CD14-positive monocyte (primary cell): ENCODE measurements around the gene CYTH3. TPM values are rescaled to one million over a fixed set of nuclear protein-coding genes. Genes with fewer than 3 reads are reported as not detected.

Experiments
- DNase-seq, 3 donors: peaks; one replicate each; pipeline ENCODE4 v3.0.0-alpha.2; 2011 to 2022
- H2AFZ ChIP-seq: 2 replicates; pipeline ENCODE4 v1.6.0; 2012; ENCODE audit warnings: mild to moderate bottlenecking, low read depth, low read length, inconsistent platforms; ENCODE audit not compliant: insufficient read depth, poor library complexity, severe bottlenecking
- H3K27ac ChIP-seq, 2 donors: 1 replicate in 1 of 2; 2 replicates in 1 of 2; pipeline ENCODE4 v1.5.1; 2012 to 2013; ENCODE audit warnings: low read length in 2 of 2, control low read depth in 1 of 2, inconsistent platforms in 1 of 2, low read depth in 1 of 2, mild to moderate bottlenecking in 1 of 2
- H3K27me3 ChIP-seq, 2 donors: one replicate each; pipeline versions ENCODE4 v1.6.0 to v1.6.1; 2011 to 2013; ENCODE audit warnings: low read length in 2 of 2; ENCODE audit not compliant: control insufficient read depth in 2 of 2, insufficient read depth in 2 of 2
- H3K36me3 ChIP-seq, 2 donors: replicated peaks in 1 of 2; 1 replicate in 1 of 2; 2 replicates in 1 of 2; pipeline versions ENCODE4 v1.5.1 to v1.6.1; 2012 to 2013; ENCODE audit warnings: low read length in 2 of 2, control low read depth in 1 of 2, inconsistent platforms in 1 of 2, mild to moderate bottlenecking in 1 of 2; ENCODE audit not compliant: insufficient read depth in 2 of 2, control insufficient read depth in 1 of 2
- H3K4me1 ChIP-seq, 2 donors: 1 replicate in 1 of 2; 2 replicates in 1 of 2; pipeline versions ENCODE4 v1.5.1 to v1.6.1; 2012 to 2013; ENCODE audit warnings: low read length in 2 of 2, control low read depth in 1 of 2, inconsistent platforms in 1 of 2, mild to moderate bottlenecking in 1 of 2, moderate library complexity in 1 of 2; ENCODE audit not compliant: insufficient read depth in 2 of 2, control insufficient read depth in 1 of 2
- H3K4me2 ChIP-seq: replicated peaks from 2 replicates; pipeline ENCODE3; 2012; ENCODE audit warnings: low read length, moderate library complexity, mild to moderate bottlenecking; ENCODE audit not compliant: poor library complexity, severe bottlenecking; ENCODE audit errors: extremely low read depth
- H3K4me3 ChIP-seq, 3 experiments: fragments of 200-600 bp in 1 of 3; sonication (generic) in 1 of 3; replicated peaks in 1 of 3; 1 replicate in 2 of 3; 2 replicates in 1 of 3; pipeline ENCODE4 v1.5.1; 2011 to 2013; ENCODE audit warnings: low read length in 3 of 3, mild to moderate bottlenecking in 3 of 3, control low read depth in 2 of 3, low read depth in 2 of 3, inconsistent platforms in 1 of 3, moderate library complexity in 1 of 3
- H3K79me2 ChIP-seq: 2 replicates; pipeline ENCODE4 v1.6.0; 2012; ENCODE audit warnings: mild to moderate bottlenecking, control low read depth, inconsistent platforms, low read length, moderate library complexity; ENCODE audit not compliant: insufficient read depth
- H3K9ac ChIP-seq: 2 replicates; pipeline ENCODE4 v1.6.0; 2017; ENCODE audit warnings: low read length, mild to moderate bottlenecking; ENCODE audit not compliant: insufficient read depth, poor library complexity, severe bottlenecking
- H3K9me3 ChIP-seq, 2 donors: replicated peaks in 1 of 2; 1 replicate in 1 of 2; 2 replicates in 1 of 2; pipeline versions ENCODE4 v1.5.1 to v1.6.1; 2012 to 2013; ENCODE audit warnings: low read length in 2 of 2, control low read depth in 1 of 2; ENCODE audit not compliant: control insufficient read depth in 1 of 2, insufficient read depth in 1 of 2
- H4K20me1 ChIP-seq: 2 replicates; pipeline ENCODE4 v1.6.0; 2012; ENCODE audit warnings: mild to moderate bottlenecking, low read length, control low read depth, moderate library complexity; ENCODE audit not compliant: insufficient read depth
- H3K27ac Mint-ChIP-seq, 7 donors: one replicate each; pipeline ENCODE4 v1.8.0; 2020; ENCODE audit warnings: mild to moderate bottlenecking in 7 of 7, mixed read lengths in 7 of 7, moderate library complexity in 6 of 7, inconsistent platforms in 2 of 7
- H3K27me3 Mint-ChIP-seq, 3 donors: one replicate each; pipeline ENCODE4 v1.8.0; 2021 to 2022; ENCODE audit warnings: low read depth in 3 of 3, mild to moderate bottlenecking in 3 of 3, mixed read lengths in 3 of 3, moderate library complexity in 3 of 3, inconsistent platforms in 1 of 3
- H3K36me3 Mint-ChIP-seq, 2 donors: one replicate each; pipeline ENCODE4 v1.8.0; 2020; ENCODE audit warnings: mixed read lengths in 2 of 2, inconsistent platforms in 1 of 2, mild to moderate bottlenecking in 1 of 2
- H3K4me1 Mint-ChIP-seq: one replicate; pipeline ENCODE4 v1.8.0; 2020; ENCODE audit warnings: mild to moderate bottlenecking, mixed read lengths
- H3K4me3 Mint-ChIP-seq, 2 donors: one replicate each; pipeline ENCODE4 v1.8.0; 2020; ENCODE audit warnings: mild to moderate bottlenecking in 2 of 2, mixed read lengths in 2 of 2, moderate library complexity in 1 of 2
- H3K9me3 Mint-ChIP-seq, 7 donors: one replicate each; pipeline ENCODE4 v1.8.0; 2020 to 2022; ENCODE audit warnings: mixed read lengths in 7 of 7, mild to moderate bottlenecking in 6 of 7, moderate library complexity in 6 of 7, inconsistent platforms in 2 of 7
- WGBS: methylation state at CpG from one replicate; pipeline ENCODE4 v1.1.5; 2013; ENCODE audit warnings: missing lambda C conversion rate; ENCODE audit not compliant: insufficient coverage; 5-methylcytosine and 5-hydroxymethylcytosine counted together
- intact Hi-C, 2 donors: fragments of 100-400 bp; cut with micrococcal nuclease; formaldehyde crosslinking; loops; one replicate each; pipeline versions ENCODE4 v1.15.0 to v1.15.1; 2023
- polyA plus RNA-seq, 3 donors: library from polyadenylated mRNA; depleted of rRNA in 1 of 3; unstranded in 2 of 3; stranded (reverse) in 1 of 3; fragments of 300-500 nt in 2 of 3; fragments of >200 nt in 1 of 3; fragmentation: Illumina TruSeq in 2 of 3; gene quantifications; 1 replicate in 2 of 3; 2 replicates in 1 of 3; pipeline ENCODE4 v1.2.3, GENCODE V29; 2012 to 2021
- TF ChIP-seq, protein P1 (sequence below): fragments of 200-600 bp; IDR thresholded peaks from one replicate; pipeline ENCODE4 v1.8.0; 2022; ENCODE audit warnings: antibody characterized with exemption, mild to moderate bottlenecking

Gene CYTH3
- polyA plus RNA-seq, 3 donors, result 1.3 to 8.5 (median 1.4) TPM

DNA sequence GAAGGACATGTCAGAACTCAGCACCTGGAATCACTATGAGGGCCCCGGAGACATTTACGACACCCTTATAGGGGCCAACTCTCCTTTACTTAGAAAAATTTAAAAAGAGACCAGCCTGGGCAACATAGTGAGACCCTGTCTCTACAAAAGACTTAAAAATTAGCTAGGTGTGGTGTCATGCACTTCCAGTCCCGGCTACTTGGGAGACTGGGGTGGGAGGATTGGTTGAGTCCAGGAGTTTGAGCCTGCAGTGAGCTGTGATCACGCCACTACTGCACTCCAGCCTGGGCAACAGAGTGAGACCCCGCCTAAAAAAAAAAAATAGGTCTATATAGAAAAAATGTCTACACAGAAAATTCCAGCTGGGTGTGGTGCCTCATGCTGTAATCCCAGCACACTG lies 7.5 kb upstream of the CYTH3 start:
- no peak overlapping the region for H3K9ac ChIP-seq

DNA sequence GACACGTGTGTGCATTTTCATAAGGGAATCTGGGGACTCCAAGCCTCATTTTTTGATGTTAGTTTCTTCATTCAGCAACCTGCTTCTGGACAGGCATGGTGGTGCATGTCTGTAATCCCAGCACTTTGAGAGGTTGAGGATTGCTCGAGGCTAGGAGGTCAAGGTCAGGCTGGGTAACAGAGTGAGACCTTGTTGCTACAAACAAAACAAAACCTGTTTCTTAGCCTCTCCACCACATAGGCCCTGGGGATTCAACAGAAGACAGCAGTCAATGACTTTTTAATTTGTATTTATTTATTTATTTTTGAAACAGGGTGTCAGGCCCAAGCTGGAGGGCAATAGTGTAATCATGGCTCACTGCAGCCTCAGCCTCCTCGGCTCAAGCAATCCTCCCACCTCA lies 6.9 kb upstream of the CYTH3 start:
- H2AFZ ChIP-seq, result no peak overlapping the region
- no peaks in the 10 kb centered on the region for H3K79me2 ChIP-seq
- intact Hi-C loops, result loop anchor here in 1 of 2 donors (10.0 kb wide), 1 partner anchor 115 kb away; no protein-coding TSS in a partner anchor

More for the DNA sequence above, 7.5 kb upstream of the CYTH3 start:
- DNase-seq, result no peak
- Histone ChIP-seq H3K79me2 (no peaks in the 10 kb centered on the region), H3K36me3 (no peaks in the 10 kb centered on the region), H2AFZ (no peak overlapping the region), H3K27ac (no peak overlapping the region), H4K20me1 (no peaks in the 10 kb centered on the region), H3K27me3 (no peaks in the 10 kb centered on the region), H3K9me3 (no peaks in the 10 kb centered on the region), H3K4me1 (no peaks in the 10 kb centered on the region), H3K4me2 (no peak overlapping the region), H3K4me3 (no peak overlapping the region)
- Mint-ChIP-seq H3K27ac (no peak overlapping the region), H3K36me3 (no peaks in the 10 kb centered on the region), H3K27me3 (peaks cover 0 to 8% (median 4%) of the 10 kb centered on the region in 3 donors), H3K9me3 (no peaks in the 10 kb centered on the region), H3K4me1 (no peaks in the 10 kb centered on the region), H3K4me3 (no peak overlapping the region)
- intact Hi-C loops, result loop anchor here in 1 of 2 donors (10.0 kb wide), 1 partner anchor 115 kb away; no protein-coding TSS in a partner anchor
- 100% methylated on average over 2 of the region's 5 CpGs for whole genome bisulfite sequencing
- TF ChIP-seq, protein P1, sequence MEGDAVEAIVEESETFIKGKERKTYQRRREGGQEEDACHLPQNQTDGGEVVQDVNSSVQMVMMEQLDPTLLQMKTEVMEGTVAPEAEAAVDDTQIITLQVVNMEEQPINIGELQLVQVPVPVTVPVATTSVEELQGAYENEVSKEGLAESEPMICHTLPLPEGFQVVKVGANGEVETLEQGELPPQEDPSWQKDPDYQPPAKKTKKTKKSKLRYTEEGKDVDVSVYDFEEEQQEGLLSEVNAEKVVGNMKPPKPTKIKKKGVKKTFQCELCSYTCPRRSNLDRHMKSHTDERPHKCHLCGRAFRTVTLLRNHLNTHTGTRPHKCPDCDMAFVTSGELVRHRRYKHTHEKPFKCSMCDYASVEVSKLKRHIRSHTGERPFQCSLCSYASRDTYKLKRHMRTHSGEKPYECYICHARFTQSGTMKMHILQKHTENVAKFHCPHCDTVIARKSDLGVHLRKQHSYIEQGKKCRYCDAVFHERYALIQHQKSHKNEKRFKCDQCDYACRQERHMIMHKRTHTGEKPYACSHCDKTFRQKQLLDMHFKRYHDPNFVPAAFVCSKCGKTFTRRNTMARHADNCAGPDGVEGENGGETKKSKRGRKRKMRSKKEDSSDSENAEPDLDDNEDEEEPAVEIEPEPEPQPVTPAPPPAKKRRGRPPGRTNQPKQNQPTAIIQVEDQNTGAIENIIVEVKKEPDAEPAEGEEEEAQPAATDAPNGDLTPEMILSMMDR, result no peak

More for the DNA sequence above, 6.9 kb upstream of the CYTH3 start:
- H3K9me3 Mint-ChIP-seq, result no peaks in the 10 kb centered on the region
- H3K4me1 Mint-ChIP-seq, result no peaks in the 10 kb centered on the region
- peaks cover 0 to 6% (median 5%) of the 10 kb centered on the region in 3 donors for H3K27me3 Mint-ChIP-seq
- WGBS, result 100% methylated on average over 1 of the region's 3 CpGs
- Histone ChIP-seq H3K27ac (no peak overlapping the region), H3K4me1 (no peaks in the 10 kb centered on the region), H3K4me3 (no peak overlapping the region), H3K9me3 (no peaks in the 10 kb centered on the region), H3K27me3 (no peaks in the 10 kb centered on the region), H4K20me1 (no peaks in the 10 kb centered on the region), H3K36me3 (no peaks in the 10 kb centered on the region), H3K4me2 (no peak overlapping the region), H3K9ac (no peak overlapping the region)
- no peak overlapping the region for H3K4me3 Mint-ChIP-seq
- no peak overlapping the region for H3K27ac Mint-ChIP-seq
- no peaks in the 10 kb centered on the region for H3K36me3 Mint-ChIP-seq
- no peak for DNase-seq
- TF ChIP-seq, protein P1, result no peak
